GM21515 (cell line): Measurements from ENCODE around the gene CRYGN.

Source experiments
- ATAC-seq: cut with Tn5 transposase; IDR thresholded peaks from one replicate; pipeline ENCODE4 v1.9.1; 2021; ENCODE audit not compliant: unreplicated experiment

The CRYGN gene

DNA sequence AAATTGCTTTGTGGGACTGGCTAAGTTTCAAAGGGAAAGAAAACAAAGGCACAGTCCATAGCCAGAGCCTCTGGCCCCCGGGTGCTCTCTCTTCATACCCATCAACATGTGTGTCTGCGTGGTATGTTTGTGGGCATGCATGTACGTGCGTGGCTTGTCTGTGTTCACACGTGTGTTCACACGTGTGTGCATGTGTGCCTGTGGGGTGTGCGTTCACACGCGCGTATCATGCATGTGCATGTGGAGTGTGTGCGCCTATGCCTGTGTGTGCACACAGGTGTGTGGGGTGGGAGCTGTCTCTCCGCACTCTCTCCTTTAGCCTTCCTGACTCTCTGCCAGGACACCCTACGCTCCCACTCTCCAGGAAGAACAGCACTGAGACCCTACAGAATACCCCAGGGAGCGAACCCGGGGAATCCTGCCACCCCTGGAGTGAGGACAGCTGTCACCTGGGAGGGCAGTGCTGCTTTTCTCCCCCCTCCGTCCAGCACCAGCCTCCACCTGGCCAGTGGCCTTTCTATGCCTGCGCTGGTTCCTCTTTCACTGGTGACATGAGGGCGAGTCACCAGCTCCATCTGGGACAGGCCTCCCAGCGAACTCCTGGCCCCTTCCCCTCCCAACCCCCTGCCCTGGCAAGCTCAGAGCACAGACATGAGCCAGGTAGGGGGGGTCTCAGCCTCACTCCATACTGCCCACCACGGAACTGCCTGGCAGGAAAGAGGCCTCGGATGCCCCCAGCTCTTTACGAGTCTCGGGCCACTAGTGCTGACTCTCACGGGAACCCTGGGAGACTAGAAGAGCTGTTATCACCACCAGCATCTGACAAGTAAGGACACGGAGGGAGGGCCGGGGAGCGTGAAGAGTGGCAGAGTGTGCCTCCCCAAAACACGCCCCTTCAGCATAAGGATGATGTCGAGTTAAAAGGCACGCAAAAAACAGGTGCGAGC, 46.6 kb downstream of the CRYGN start:
- ATAC-seq = no peak

DNA sequence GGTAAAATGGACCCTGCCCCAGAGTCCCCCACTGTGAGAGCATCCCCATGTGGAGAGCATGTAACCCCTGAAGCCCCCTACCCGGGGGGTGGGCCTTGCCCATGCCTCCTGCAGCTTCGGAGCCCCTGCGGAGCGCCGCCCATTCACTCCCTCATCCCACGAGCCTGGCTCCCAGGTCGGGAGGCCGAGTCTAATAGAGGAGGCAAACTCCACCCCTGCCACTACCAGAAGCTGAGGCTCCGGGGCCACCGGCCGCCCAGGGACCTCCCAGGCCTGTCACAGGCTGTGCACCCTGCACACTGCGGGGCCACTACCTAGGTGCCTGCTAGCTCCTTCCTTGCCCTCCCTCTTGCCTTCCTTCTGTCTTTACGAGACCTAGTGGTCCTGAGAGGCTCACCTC, 47.5 kb downstream of the CRYGN start:
- no peak for ATAC-seq

DNA sequence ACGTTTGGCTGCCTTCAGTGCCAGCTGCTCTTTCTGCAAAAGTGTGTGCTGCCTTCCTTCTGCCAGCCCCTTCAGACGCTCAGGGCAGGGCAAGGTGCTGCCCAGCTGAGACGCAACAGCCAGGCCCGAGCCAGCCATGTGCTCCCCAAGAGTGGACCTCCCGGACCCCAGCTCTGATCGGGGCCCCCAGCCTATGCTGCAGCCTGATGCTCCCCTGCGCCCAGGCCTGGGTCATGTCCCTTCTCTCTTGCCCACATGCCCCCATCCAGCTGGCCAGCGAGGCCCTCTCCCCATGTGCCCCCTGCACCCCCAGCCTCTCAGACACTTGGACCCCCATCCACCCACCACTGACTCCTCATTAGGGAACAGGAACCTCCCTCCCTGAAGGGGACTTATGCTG, 47.9 kb downstream of the CRYGN start:
- ATAC-seq = no peak

DNA sequence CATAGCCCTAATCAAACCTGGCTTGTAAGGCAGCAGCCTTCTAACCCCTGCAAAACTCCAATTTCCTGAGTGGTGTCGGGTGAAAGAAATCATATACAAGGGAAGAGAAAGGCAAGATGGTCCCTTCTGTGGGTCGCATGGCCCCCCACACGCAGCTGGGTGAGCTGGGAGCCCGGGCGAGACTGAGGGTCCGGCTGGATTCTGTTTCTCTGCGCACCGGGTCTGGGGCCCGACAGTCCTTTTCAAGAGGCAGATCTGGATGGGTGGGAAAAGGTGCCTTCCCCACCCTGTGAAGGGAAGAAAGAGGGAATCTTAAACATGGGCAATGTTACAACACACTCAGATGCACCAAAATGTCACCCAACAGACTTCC, 48.6 kb downstream of the CRYGN start:
- no peak for ATAC-seq

DNA sequence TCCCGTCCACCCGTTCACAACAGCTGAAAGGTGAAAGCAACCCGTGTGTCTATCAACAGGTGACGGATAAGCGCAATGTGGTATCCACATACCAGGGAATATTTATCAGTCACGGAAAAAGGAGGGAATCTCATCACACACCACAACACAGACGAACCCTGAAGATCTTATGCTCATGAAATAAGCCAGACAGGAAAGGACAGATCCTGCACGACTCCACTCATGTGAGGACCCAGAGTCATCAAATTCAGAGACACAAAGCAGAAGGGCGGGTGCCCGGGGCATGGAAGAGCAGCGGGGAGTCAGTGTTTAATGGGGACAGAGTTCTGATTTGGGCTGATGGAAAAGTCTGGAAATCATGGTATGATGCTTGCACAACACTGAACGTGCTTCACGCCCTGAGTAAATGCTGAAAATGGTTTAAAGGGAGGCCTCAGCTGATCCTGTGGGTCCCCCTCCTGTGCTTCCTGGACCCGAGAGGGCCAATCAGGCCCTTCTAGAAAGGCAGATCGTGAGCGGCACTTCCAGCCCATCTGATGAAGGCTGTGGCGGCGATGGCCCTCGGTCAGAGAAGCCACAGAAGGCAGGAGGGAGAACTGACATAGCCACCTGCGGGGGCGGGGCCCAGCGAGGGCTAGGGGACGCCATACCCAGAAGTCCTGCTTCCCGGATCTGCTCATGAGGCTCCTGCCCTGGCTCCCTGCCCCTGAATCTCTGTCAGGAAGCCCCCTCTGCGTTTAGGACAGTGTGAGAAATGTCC, 49.2 kb downstream of the CRYGN start:
- ATAC-seq = no peak

DNA sequence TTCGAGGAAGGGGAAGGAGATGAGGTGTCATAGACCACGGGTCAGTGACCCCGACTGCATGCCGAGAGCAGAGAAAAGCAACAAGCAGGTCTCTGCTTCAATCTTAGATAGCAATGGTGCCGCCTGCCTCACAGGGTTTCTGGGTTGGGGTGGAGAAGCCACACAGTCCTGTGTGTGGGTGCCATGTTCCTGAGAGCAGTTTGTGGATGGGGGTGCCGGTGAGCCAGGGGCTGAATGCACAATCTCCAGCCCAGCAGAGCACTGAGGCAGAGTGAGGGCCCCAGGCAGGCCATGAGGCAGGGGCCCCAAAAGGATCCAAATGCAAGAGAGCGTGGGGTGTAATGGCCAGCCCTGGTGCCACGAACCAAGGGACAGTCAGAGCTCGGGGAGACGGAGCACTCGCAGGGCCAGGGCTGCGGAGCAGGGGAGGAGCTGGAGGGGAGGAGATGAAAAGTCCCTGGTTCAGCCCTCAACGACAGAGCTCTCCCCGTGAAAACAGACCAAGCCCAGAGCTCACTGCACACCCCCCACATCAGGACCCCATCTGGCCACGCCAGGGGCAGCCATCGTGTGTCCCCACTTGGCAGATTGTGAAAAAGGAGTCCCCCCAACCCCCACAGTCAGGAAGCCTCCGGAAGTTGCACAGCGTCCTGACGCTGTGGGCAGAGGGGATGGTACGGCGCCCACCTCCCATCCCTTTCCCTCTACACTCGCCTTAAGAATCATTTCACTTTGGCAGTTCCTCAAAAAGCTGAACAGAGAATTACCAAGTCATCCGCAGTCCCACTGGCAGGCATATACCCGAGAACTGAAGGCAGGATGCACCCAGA, 50.0 kb downstream of the CRYGN start:
- ATAC-seq = no peak

DNA sequence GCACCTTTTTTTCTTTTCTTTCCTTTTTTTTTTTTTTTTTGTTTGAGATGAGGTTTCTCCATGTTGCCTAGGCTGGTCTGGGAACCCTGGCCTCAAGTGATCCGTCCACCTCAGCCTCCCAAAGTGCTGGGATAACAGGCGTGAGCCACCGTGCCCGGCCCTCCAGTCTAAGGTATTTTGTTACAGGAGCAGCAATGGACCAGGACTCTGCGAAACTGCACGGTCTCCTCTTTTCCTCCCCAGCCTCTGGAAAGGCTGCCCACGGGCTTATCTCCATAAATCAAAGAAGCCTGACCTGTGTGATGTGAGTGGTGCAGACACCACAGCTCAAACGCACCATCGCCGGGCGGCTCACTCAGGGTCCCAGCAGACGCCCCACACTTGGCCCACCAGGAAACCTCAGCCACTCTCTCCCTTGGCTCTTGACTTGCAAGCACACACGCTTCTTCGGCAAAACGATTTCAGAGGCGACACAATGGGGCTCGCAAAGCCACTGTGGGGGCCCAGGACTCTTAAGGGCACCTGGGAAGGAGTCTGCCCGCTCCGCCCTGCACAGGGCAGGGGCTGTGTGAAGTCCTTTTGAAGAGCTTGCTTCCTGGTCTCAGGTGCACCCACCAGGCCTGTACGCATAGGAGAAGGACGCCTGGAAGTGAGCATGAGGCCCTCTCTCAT, 50.7 kb downstream of the CRYGN start:
- ATAC-seq = no peak

DNA sequence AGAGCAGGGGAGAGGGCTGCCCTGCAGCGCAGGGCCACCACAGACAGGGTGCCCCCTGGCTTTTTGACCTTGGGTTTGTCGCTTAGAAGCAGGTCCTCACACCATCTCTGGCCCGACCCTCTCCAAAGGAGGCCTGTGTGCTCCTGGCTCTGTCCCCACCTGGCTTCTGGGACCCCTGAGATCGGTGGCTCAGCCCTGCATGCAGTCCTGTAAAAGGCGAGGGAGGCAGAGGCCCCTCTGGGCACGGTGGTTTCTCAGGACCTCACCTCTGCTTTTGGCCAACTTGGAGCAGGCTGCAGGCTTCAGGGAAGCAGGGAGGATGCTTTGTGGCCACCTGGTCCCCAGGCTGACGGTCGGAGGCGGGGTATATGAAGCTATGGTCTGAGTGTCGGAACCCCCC, 51.5 kb downstream of the CRYGN start:
- no peak for ATAC-seq

DNA sequence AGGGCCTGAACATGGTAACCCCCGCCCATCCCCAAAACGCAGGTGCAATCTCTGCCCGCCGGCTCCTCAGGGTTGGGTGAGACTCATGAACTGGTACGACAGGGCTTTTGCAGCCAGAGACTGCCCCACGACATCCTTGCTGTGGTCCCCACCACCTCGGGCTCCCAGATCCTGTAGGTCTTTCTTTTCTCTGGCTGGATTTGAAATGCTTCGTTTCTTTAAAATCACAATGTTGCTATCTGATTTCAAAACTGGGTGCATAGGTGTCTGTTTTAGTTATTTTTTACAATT, 52.0 kb downstream of the CRYGN start:
- ATAC-seq = no peak

DNA sequence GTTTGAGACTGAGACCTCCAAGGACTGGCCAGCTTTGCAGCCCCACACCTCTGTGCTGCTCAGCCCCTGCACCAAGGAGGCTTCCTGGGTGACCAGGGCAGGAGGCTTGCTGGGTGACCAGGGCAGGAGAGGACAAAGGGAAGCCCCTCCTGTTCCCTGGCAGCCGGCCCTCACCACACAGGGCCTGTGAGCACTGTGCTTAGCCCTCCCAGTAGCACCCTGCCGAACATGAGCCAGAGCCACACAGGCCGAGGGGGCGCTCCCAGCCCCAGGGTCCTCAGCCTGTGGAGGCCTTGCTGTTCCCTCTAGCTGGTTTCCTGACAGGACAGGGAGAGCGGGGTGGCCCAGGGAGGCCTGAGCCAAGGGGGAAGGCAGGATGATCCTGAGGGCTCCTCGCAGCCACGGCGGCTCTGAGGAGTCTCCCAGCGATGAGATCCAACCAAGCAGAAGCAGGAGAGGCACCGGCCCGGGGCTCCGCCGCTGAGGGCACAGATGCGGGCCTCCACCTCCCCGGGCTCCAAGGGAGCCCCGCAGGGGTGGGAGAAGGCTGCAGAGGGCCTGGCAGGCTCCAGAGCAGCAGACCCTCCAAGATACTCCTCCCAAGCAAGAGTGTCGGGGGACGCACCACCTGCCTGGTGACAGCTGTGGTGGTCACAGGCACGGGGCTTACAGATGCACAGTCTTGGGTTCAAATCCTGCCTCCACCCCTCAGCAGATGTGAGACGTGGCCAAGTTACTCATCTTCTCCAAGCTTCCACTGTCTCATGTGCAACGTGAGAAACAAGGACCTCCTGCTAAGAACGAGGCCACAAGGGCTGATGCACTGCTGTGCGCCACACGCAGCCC, 52.6 kb downstream of the CRYGN start:
- ATAC-seq = no peak

DNA sequence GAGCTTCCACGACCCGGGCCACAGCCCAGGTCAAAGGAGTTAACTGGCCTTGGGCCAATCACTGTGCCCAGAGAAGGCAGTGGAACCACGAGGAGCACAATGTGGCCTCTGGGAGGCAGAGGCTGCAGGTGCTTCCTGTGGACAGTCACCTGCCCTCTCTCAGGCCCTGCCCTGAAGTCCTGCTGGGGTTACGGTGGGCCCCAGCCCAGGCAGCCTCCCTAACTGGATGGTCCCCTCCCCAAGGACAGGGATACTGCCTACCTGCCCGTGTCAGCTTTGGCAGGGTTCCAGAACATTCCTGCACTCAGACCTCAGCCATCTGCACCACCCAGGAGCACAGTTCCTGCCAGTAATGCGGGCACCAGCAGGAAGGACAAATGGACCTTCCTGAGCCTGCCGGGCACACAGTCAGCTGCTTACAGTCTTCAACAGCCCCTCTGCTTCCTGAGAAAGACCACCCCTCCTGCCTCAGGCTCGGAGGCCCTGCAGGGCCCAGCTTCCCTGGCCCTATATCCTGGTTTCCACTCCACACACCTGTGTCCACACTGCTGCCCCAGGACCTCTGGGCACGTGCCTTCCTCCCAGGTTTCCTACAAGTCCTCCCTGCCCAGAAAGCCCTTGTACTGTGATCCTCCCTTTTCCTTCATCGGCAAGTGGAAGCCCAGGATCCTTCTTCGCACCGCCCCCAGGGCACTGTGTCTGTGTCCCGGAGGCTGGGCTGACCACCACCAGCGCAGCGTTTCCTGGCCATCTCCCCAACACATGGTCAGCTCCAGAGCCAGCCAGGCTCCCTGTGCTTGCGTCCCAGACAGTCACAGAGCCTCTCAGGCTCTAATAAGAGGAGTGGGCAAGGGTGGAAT, 53.4 kb downstream of the CRYGN start:
- ATAC-seq = no peak

DNA sequence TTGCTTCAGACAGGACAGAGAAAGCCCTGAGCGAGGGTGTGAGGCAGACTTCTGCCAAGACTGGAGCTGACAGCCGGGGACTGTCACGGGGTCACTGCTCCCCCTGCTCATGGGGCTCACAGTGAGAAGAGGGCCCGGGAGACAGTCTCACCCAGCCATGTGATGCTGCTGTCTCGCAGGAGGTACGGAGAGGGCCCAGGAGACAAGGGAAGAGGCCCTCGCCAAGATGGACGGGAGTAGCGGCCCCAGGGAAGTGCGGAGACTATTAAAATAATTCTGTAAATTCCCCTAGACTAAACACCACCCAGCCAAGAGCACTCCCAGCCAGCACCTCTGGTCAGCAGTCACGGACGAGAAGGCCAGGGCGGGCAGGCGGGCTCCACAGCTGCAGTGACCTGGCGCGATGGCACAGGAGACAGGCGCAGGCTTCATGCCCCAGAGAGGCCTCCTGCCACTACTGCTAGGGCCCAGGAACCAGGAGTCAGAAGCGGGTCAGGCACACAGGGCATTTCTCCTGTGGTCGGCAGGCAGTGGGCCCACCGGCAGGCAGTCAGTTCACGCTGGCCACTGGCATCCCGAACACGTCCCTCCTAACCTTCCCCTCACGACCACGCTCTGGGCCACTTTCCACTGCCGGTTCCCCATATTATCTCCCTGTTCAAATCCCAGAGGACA, 54.2 kb downstream of the CRYGN start:
- no peak for ATAC-seq

DNA sequence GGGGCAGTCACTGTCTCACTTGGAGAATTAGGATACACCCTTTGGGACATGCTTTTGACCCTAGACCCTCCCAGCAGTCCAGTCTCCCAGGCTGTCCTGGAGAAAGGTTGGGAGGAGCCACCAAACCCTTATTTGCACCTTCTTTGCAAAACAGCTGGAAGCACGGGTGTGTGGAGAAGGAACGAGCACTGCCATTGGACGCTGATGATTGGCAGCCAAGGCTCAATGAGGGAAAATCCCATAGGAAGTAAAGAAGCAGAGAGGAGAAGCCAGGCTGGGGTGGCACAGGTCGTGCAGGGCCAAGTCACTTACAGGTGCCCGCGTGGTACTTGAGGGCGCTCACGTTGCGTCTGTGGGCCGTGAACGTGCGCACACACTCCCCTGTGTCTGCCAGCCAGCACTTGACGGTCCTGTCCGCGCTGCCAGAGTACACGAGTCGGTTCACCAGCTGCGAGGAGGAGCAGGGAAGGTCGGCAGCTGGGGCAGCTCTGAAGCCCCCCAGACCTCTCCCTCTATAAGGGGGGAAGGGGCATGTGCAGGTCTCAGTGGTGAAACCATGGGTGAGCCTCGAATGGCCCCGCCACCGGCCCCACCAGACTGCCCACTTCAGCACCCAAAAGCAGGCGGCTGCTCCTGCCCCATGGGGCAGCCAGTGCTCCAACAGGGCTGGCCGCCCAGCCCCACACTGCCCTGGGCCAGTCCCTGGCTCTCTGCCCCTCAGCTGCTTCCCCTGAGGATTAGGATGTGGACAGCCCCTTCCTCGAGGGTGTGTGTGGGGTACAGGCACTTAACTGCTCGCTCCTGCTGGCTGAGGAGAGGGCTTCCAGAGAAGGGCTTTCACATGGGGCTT, 54.9 kb downstream of the CRYGN start:
- ATAC-seq = no peak

DNA sequence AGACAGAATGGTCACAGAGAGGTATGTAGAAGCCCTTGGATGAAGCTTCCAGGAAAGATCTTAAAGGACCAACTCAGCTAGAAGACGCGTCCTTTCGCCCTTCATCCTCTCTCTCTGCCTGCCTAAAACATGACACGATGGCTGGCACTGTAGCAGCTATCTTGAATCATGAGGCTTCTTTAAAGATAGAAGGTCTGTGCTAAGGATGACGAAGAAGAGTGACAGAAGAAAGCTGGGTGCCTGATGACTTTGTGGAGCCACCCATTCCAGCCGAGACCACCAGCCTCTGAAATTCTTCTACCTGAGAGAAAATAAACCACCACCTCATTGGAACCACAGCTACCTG, 55.6 kb downstream of the CRYGN start:
- ATAC-seq = no peak

DNA sequence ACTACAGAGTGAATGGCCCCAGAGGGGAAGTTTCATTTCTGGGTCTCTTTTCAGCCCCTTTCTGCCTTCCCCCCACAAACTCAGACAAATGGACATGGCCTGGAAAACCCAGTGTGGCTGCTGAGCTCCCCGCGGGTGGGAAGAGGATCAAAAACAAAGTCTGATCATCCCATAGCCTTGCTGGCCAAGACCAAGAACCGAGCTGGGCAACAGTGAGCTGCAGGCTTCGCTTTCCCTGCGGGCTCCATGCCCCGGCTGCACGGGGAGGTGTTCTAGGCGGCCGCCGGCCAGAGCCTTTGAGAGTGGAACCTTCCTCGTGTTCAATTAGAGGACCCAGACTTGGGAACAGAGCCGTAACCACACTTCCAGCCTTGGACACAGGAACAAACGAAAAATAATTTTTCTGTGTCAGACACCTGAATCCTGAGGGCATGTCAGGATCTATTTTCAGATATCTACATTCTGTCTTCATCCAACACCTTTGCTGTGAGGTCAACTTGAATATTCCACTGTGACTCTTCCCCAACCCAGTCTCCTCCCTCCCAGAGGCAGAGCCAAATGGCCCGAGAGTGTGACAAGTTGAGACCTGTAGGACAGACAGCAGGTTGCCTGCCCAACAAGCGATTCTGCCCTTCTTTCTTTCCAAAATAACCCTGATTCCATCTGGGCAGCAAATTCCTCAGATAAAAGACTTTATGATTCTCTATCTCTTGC, 56.1 kb downstream of the CRYGN start:
- ATAC-seq = no peak

DNA sequence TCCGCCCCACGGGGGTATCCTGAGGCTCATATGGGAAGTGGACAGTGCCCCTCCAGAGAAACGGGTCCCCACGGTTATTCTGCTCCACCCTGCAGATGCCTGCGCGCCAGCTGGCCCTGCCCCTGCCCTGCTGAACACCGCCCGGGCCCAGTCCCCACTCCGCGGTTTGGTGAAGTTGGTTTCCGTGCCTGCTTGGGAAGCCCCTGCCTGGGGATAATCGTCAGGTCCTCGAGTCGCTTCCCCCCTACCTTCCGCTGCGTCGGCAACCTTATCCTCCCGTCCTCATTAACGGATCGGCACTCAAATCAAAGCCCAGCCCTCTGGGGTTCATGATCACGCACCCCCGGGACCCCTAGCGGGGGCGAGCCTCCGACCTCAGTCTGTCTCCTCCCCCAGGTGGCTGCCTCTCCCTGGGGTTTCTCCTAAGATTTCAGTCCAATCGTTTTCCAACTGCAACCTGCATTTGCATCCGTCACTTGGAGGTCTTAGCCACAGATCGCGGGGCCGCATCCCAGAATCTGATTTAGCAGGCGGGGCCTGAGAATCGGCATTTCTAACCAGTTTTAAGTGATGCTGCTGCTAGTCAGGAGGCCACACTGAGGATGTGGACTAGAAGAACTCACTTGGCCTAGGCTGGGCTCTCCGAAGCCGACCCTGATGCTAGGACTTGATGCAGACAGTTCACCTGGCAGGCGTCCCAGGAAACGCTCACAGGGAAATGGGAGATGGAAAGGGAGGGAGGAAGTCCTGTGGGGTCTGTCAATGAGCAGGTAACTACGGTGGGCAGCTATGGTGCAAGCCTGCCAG, 57.7 kb downstream of the CRYGN start:
- no peak for ATAC-seq
